Hippocampal formation (tissue), 2 donors: ENCODE results near the gene STARD3.

Experiments
- DNase-seq, 2 donors: peaks; one replicate each; lab custom pipeline; 2025; lab: John Stamatoyannopoulos, UW

The STARD3 gene

DNA sequence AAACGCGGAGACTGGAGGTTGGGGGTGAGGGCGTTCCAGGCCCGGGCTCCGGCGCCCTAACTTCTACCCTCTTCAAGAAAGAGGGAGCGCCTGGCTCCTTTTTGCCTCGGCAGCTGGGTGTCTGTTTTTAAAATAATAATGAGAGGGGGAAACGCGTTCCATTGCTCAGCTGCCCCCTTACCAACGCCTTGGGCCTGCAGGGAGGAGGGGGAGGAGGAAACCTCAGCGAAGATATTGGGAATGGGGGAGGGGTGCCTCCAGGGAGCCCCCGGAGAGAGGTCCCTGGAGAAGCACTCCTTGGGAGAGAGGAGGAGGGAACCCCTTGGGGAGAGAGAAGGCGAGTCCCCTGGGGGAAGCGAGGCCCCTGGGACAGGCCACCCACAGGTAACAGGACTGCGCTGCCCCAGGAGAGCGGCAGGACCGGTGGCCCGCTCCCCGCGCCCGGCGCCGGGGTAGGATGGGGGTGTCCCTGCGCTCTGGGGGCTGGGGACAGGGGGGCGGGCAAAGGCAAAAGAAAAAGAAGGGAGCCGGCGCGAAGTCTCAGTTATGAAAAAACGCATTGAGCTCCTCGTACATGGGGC, 31.9 kb upstream of the STARD3 start:
- no peak for DNase-seq

- no peak for DNase-seq
Observed at GRCh38 chr17:39605492-39606433, 31.2 kb upstream of the STARD3 start.

- DNase-seq, result no peak
Observed at GRCh38 chr17:39606434-39607056, 30.4 kb upstream of the STARD3 start.

DNA sequence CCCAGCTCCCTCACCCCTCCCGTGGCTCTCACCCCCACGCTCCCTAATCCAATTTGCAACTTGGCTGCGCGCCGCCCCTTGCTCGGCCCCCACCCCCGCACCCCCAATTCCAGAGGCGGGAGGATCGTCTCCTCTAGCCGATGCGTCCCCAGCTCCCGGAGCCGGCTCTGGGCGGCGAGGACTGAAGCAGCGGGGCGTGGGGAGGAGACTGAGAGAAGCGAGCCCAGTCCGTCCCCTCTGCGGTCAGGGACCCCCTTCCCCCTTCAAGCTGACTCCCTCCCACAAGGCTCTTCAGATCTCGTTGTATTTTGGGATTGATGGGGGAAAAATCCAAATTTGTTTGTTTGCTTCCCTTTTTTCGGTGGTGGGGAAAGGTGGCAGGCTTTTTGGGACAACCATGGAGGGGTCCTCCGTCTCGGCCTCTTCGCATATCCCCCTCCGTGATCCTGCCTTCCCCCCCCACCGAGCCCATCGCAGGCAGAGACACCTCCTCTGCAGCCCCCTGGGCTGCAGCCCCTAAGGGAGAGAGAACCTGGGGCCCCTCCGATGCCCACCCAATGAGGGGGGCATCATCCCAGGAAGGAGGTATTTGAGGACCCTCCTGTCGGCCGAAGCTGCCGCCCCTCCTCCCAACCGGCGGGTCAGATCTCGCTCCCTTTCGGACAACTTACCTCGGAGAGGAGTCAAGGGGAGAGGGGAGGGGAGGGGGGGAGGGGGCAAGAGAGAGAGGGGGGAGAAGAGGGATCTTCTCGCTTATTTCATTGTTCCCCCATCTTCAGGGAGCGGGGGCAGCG, 29.7 kb upstream of the STARD3 start:
- DNase-seq, result no peak

GRCh38 chr17:39607851-39608130, 29.2 kb upstream of the STARD3 start, which contains the start of gene NEUROD2:
Gene NEUROD2 (minus strand): TSS chr17:39607920. CDS start chr17:39606599, 1,321 bp downstream.
- no peak for DNase-seq

DNA sequence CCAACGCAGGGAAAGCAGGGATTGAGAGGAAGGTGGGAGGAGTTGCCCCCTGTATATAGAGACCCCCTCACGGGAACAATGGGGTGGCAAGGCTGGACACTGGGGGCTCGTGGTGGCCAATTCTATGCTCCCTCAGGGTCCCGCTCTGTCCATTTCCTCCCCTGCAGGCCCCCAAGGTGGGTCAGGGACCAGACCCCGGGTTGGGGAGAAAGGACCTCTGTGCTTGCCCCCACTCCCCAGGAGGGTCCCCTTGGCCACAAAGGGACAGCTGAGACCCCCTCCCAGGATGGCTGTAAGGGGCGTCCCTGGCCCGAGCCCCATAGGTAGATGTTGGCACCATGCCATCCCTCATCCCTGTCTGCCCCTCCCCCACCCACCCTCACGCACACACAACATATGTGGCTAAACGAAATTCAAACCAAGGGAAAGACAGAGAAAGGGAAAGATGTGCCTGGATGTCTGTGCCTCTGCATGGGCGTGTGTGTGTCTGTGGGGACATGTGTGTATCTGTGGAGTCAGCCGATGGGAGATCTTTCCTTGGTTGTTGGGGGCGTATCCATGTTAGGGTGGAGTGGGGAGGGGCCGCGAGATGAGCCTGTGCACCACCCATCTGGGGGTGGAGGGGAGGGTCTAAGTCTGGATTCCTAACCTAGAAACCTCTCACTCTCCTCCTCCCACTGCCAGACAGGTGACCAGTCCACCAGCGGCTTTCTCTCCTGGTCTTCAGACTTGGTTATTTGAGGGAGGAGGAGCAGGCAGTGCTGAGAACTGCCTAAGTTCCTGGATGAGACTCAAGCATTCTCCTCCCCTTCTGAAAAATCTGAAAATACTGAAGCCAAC, 28.6 kb upstream of the STARD3 start:
- no peak for DNase-seq

GRCh38 chr17:39609416-39610025, 27.4 kb upstream of the STARD3 start:
- no peak for DNase-seq

DNA sequence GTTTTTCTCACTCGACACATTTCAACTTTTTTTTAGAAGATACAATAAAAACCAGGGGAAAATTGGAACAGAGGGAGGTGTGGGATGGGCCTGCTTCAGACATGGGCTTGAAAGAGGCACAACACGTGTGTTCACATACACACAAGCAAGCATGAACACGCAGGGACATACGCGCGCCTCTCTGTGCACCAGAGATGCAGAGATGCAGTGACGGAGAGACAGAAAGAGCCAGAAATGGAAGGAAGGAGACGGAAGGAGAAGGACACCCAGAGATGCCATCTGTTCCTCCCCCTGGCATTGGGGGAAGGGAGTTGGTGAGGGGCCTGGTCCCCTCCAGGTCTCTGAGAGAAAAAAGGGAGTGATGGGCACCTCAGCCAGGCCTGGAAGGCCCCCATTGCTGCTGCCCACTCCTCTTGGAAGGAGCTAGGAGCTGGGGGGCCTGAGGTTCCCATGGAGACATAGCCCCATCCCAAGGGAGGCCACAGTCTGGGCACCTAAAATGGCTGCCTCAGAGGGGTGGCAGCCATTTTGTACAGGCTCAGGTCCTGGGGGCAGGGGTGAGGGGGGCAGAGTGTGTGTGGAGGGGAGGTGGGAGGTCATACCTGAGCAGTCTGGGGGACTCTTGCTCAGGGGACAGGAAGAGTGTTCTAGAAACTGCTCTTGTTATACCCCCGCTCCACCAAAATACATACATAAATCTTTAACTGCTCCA, 25.4 kb upstream of the STARD3 start:
- no peak for DNase-seq

DNA sequence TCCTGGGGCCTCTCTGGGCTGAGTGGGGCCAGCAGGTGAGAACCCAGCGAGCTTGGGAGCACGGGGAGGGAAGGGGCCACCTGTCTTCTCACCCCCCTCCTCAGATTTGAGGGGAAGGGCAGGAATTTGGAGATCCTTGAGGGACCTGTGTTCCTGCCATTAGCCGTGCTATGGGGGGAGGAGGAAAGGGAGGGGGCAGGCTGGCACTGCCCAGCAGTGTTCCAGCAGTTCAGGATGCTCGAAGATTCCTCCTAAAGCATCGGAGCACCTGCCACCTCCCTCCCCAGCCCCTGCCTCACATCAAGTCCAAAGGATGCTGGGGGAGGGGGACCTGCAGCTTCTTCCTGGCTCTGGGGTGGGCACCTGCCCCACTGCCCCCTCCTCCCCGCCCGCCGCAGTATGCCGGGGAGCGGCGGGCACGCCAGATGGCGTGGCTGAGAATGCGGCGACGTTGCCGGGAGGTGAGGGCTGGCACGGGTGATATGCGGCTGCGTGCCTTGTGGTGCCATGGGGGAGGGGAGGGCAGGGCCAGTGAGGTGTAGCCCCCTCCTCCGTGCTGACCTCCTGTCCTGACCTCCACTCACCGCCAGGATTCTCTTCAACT, 24.6 kb upstream of the STARD3 start:
- DNase-seq, result no peak

GRCh38 chr17:39612935-39613464, 23.9 kb upstream of the STARD3 start:
- no peak for DNase-seq

GRCh38 chr17:39614545-39615157, 22.3 kb upstream of the STARD3 start:
- DNase-seq, result no peak

DNA sequence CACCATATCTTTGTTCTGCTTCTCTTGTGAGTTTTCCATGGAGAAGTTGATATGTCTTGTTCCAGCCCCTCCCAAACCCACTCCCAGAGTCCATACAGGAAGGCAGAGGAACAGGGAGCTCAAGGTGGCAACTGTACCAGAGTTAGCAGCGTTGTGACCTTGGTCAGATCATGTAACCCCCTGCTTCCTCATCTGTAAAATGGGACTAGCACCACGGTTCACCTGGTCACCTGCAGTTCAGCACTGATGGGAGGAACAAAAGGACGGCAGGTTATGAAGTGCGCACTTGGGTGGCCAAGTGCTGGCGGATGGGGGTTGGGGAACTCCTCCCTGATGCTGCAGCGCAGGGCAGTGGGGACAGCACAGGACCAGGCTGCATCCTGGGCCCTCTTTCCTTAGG, 21.5 kb upstream of the STARD3 start:
- DNase-seq, result no peak

GRCh38 chr17:39617100-39617445, 19.9 kb upstream of the STARD3 start:
- DNase-seq, result no peak

DNA sequence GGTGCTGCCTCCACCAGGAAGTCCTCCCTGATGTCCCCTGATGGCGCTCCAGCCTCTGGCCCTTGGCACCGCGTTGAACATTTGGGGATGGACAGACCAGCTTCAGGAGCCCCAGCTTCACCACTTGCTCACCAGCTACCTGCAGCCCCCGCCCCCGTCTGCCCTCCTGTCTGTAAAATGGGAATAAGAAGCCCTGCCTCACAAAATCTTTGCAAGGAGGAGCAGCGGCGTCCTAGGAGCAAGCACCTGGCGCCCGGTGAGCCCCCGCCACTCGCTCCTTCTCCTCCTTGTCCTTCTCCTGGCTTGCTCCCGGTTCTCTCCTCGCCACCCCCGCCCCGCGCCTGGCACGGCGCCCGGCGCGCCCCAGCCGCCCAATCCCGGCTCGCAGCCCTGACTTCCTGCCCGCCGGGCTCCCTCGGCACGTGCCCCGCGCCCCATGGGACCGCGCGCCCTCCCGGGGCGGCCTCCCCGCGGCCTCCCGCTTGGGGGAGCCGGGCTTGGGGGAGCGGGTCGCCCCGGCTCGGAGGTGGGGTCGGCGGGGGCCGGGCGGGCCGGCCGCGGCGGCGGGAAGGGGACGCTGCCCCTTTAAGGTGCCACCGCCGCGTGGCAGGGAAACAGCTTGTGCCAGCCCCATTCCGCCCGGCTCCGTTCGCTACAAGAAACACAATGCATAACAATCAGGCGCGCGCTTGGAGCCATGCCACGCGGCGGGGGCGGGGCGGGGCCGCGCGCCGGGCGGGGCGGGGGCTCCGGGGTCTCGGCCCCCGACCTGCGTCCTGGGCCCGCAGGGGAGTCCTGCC, 19.3 kb upstream of the STARD3 start:
- DNase-seq, result no peak

DNA sequence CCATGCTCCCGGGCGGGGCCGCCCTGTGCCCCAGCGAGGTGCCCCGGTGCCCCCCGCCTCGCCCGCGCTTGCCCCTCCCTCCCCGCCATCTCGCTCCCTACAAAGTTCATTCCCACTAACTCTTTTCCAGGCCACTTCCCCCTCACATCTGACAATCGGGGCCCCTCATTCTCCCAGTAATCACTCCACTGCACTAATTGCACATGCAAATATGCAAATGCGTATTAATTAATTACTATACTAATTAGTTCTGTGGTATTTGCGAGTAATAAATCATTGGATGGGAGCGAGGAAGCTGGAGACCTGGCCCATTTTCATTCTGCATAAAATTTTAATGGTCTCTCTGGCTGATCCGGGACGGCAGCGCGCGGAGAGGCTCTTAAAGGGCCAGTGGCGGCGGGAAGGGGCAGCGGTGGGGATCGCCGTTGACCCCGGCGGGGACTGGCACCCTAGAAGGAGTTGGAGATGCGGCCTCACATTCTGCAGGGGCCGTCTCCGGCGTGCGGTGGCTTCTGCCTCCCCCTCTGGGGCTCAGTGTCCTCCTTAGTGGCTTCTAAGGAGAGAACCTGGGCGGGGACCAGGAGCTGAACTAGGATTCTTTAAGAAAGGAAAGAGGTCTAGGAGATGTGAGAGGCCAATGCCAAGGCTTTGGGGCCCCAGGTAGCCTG, 18.6 kb upstream of the STARD3 start:
- no peak for DNase-seq

- DNase-seq, result no peak
Observed at GRCh38 chr17:39618956-39619785, 17.8 kb upstream of the STARD3 start.

DNA sequence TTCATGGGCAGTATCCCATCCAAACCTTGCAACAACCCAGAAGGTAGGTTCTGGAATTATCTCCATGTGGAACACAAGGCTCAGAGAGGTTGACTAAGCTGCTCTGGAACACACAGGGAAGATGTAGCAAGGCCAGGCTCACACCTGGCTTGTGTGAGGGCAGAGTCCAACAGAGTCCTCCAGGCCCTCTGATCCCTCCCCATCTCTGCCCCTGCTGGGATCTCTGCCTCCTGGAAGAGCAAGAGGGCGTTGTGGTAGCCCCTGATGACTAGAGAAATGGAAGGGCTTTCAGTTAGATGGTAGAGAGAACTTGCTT, 17.2 kb upstream of the STARD3 start:
- DNase-seq, result no peak
